K562 (cell line): Measurements from ENCODE around the gene CEMP1. TPM values are rescaled to one million over a fixed set of nuclear protein-coding genes. Genes with fewer than 3 reads are reported as not detected.

Experiments used
- ARID4B ChIP-seq: sonication (generic); formaldehyde crosslinking; IDR thresholded peaks from 2 replicates; pipeline ENCODE4 v1.8.0; 2022; ENCODE audit warnings: mild to moderate bottlenecking, missing genetic modification reagents
- ETV5 ChIP-seq: sonication (generic); formaldehyde crosslinking; IDR thresholded peaks from 2 replicates; pipeline ENCODE4 v1.4.0; 2020; ENCODE audit warnings: low read depth, mild to moderate bottlenecking, missing genetic modification reagents
- FOXP4 ChIP-seq: sonication (generic); formaldehyde crosslinking; IDR thresholded peaks from 2 replicates; pipeline ENCODE4 v1.8.0; 2022; ENCODE audit warnings: mild to moderate bottlenecking, missing genetic modification reagents, borderline replicate concordance
- IRF2 ChIP-seq: sonication (generic); formaldehyde crosslinking; IDR thresholded peaks from 2 replicates; pipeline ENCODE4 v1.8.1; 2022; ENCODE audit warnings: mild to moderate bottlenecking, missing genetic modification reagents
- REST ChIP-seq, 2 experiments: fragments of 450-650 bp; formaldehyde crosslinking in 1 of 2; IDR thresholded peaks; 2 replicates each; pipeline versions ENCODE4 v1.4.0 to v1.6.1; 2014 to 2020; ENCODE audit warnings: mild to moderate bottlenecking in 2 of 2, borderline replicate concordance in 1 of 2, low read depth in 1 of 2
- TCF3 ChIP-seq: sonication (generic); formaldehyde crosslinking; IDR thresholded peaks from 2 replicates; pipeline ENCODE4 v1.4.0; 2020; ENCODE audit warnings: mild to moderate bottlenecking, missing genetic modification reagents
- TRIM24 ChIP-seq, 2 experiments: fragments of 450-650 bp; IDR thresholded peaks; 2 replicates each; pipeline ENCODE4 v1.6.1; 2016
- UBTF ChIP-seq, 2 experiments: IDR thresholded peaks; 2 replicates each; pipeline ENCODE4 v1.6.1; 2012; ENCODE audit warnings: improper control_type of control experiment in 2 of 2, low read depth in 2 of 2, low read length in 2 of 2, borderline replicate concordance in 1 of 2
- ZNF583 ChIP-seq: fragments of 250-450 bp; sonication (Bioruptor Pico); IDR thresholded peaks from 2 replicates; pipeline ENCODE4 v1.4.0; 2020
- polyA plus RNA-seq, 8 experiments: library from polyadenylated mRNA; depleted of rRNA in 4 of 8; stranded (reverse) in 5 of 8; unstranded in 3 of 8; fragments of >200 nt; fragmentation: Nextera tagmentation in 2 of 8; fragmentation: Illumina TruSeq in 1 of 8; extraction: Ambion mirVana in 2 of 8; extraction: Trizol in 1 of 8; gene quantifications; 2 replicates each; pipeline versions ENCODE4 v1.2.1 to v1.2.3, GENCODE V29; 2011 to 2014; ENCODE audit warnings: inconsistent platforms in 1 of 8, missing spikeins in 1 of 8
- total RNA-seq, 7 experiments: library from RNA; depleted of rRNA in 6 of 7; stranded (reverse); fragments of >200 nt in 6 of 7; fragmentation: Illumina TruSeq in 2 of 7; extraction: Trizol in 2 of 7; gene quantifications; 2 replicates each; pipeline versions ENCODE4 v1.2.1 to v1.2.3, GENCODE V29; 2011 to 2021; ENCODE audit warnings: low replicate concordance in 1 of 7

Gene CEMP1
- total and polyA plus RNA-seq, 9 of the 15 experiments (the other 6 are each of a cell fraction or from before 2014, with no cell fraction given), result 0.05 to 0.45 TPM; not detected in 7

GRCh38 chr16:2497116-2497630 lies 34.0 kb downstream of the CEMP1 start (continued):
- no peak for TF ChIP-seq ARID4B (CRISPR knock-in tag)
- TF ChIP-seq TCF3, result peak; percentile 12; the same call in 1 of the 2 replicates
- TF ChIP-seq FOXP4 (CRISPR knock-in tag), result no peak
- TF ChIP-seq IRF2 (CRISPR knock-in tag), result no peak
- TF ChIP-seq REST (IDR thresholded peaks at IDR 0.05; ENCODE audit: borderline replicate concordance), result peak; percentile 79
- TF ChIP-seq REST (CRISPR knock-in tag; IDR thresholded peaks at IDR 0.05; ENCODE audit: low read depth), result no peak
- TF ChIP-seq UBTF (IDR thresholded peaks at IDR 0.05; ENCODE audit: borderline replicate concordance in 1 of 2, low read depth in 2 of 2, low read length in 2 of 2), result no peak
- TF ChIP-seq ETV5 (CRISPR knock-in tag), result no peak
- no peak for TF ChIP-seq ZNF583 (CRISPR knock-in tag)
- TF ChIP-seq TRIM24 (IDR thresholded peaks at IDR 0.05), result no peak
